ENCODE results near the gene UBC. TPM values are rescaled to one million over a fixed set of nuclear protein-coding genes. Genes with fewer than 3 reads are reported as not detected.
"Not testable (repeated sequence)": the region's sequence is repeated elsewhere in the genome, so short reads cannot be mapped to it uniquely, and the experiment has no call there.

Gene UBC
- total RNA-seq, 1 donor from 2014 or later, result 2,139 TPM

GRCh38 chr12:124925117-124925516, 10.7 kb upstream of the UBC start:
- no peaks in the 10 kb centered on the region for H3K27me3 ChIP-seq (ENCODE audit: control insufficient read depth, insufficient read depth, low read length)
- no peak for DNase-seq (ENCODE audit: low read depth)
- no peak for FAIRE-seq
- TF ChIP-seq, protein P1, sequence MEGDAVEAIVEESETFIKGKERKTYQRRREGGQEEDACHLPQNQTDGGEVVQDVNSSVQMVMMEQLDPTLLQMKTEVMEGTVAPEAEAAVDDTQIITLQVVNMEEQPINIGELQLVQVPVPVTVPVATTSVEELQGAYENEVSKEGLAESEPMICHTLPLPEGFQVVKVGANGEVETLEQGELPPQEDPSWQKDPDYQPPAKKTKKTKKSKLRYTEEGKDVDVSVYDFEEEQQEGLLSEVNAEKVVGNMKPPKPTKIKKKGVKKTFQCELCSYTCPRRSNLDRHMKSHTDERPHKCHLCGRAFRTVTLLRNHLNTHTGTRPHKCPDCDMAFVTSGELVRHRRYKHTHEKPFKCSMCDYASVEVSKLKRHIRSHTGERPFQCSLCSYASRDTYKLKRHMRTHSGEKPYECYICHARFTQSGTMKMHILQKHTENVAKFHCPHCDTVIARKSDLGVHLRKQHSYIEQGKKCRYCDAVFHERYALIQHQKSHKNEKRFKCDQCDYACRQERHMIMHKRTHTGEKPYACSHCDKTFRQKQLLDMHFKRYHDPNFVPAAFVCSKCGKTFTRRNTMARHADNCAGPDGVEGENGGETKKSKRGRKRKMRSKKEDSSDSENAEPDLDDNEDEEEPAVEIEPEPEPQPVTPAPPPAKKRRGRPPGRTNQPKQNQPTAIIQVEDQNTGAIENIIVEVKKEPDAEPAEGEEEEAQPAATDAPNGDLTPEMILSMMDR (IDR thresholded peaks at IDR 0.05; ENCODE audit: insufficient read depth, low read length, severe bottlenecking), result no peak
- no peaks in the 10 kb centered on the region for H3K36me3 ChIP-seq (ENCODE audit: control insufficient read depth, insufficient read depth, low read length)
- H3K4me3 ChIP-seq (ENCODE audit: low read depth, low read length), result no peak overlapping the region

DNA sequence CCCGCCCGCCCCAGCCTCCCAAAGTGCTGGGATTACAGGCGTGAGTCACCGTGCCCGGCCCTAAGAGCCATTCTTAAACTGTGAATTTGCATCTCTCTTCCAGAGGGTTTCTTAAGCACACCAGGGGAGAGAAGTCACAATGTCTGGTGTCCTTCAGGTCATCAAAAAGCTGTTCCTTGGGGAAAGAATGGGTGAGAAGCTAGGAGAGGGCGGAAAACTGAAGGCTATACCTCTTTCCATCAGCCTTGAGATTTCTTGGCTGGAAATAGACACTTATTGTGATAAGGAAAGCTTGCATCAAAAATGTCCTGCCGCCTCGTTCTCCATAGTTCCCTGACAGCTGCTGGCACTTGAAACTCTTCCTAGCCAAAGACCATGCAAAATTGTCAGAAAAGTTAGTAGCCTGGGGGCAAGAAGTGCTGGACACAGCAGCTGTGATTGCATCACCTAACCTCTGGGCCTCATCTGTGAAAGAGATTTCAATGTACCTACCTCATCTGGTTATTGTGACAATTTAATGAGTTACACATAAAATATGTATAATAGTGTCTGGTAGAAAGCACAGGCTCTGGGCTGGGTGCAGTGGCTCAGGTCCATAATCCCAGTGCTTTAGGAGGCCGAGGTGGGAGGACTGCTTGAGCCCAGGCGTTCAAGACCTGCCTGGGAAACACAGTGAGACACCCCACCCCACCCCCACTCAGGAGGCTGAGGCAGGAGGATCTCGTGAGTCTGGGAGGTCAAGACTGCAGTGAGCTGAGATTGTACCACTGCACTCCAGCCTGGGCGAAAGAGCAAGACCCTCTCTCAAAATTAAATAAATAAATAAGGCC, 9.7 kb upstream of the UBC start:
- DNase-seq (ENCODE audit: low read depth) (peak; percentile 78), FAIRE-seq (no peak)
- Histone ChIP-seq H3K4me3 (ENCODE audit: low read depth, low read length) (no peak overlapping the region), H3K27me3 (ENCODE audit: control insufficient read depth, insufficient read depth, low read length) (no peaks in the 10 kb centered on the region), H3K36me3 (ENCODE audit: control insufficient read depth, insufficient read depth, low read length) (no peaks in the 10 kb centered on the region)
- TF ChIP-seq, protein P1 (IDR thresholded peaks at IDR 0.05; ENCODE audit: insufficient read depth, low read length, severe bottlenecking), result no peak

- no peak for FAIRE-seq
- H3K36me3 ChIP-seq (ENCODE audit: control insufficient read depth, insufficient read depth, low read length), result no peaks in the 10 kb centered on the region
- peak; percentile 52 for DNase-seq (ENCODE audit: low read depth)
- peak overlapping the region; percentile 29 for H3K4me3 ChIP-seq (ENCODE audit: low read depth, low read length)
- TF ChIP-seq, protein P1 (IDR thresholded peaks at IDR 0.05; ENCODE audit: insufficient read depth, low read length, severe bottlenecking), result no peak
- H3K27me3 ChIP-seq (ENCODE audit: control insufficient read depth, insufficient read depth, low read length), result no peaks in the 10 kb centered on the region
Observed at GRCh38 chr12:124921200-124922031, 7.0 kb upstream of the UBC start.

DNA sequence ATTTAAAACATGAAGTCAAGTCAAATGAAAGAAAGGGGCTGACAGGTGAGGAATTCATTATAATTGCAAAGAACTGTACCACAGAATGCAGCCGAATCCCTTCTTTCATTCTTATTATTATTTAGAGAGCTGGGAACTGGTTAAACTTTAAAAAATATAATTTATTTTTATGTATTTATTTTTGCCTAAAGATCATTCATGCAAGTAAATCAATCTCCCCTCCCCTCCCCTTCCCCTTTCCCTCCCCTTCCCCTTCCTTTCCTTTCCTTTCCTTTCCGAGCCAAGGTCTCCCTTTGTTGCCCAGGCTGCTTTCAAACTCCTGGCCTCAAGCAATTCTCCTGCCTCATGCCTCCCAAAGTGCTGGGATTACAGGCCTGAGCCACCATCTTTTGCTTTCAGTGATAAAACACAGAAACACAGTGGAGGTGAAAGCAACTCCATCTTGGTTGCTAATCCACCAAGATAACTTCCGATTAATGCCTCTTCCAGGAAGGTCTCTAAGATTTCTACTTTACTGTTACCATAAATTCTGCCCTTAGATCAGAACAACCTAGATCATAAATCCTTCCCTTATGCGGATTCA, 6.0 kb upstream of the UBC start:
- no peak overlapping the region for H3K4me3 ChIP-seq (ENCODE audit: low read depth, low read length)
- FAIRE-seq, result no peak

DNA sequence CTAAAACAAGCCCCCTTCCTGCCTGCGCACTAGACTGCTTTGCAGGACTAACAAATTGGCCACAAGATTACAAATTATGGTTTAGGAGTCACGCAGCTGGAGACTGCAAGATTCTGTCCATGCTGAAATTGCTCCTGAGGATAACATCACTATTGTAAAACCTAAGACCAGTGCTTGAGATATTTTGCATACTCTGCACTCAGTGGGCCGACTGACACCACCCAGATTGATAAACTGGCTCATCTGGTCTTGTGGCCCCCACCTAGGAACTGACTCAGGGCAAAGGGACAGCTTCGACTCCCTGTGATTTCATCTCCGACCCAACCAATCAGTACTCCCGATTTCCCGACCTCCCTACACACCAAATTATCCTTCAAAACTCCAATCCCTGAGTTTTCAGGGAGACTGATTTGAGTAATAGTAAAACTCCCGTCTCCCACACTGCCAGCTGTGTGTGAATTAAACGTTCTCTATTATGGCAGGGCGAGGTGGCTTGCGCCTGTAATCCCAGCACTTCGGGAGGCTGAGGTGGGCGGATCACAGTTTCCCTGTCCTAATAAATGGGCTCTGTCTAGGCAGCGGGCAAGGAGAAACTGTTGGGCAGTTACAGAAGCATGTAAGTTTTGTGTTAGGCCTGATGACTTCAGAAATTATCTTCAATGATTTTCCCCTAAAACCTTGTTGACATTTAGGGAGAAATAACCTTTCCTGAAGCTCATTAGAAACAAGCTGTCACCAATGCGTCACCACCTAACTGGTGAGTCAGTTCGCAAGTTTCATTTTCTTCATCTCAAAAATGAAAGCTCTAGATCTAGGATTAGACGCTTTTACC, 5.3 kb upstream of the UBC start:
- peak; percentile 85 for DNase-seq (ENCODE audit: low read depth)
- Histone ChIP-seq H3K4me3 (ENCODE audit: low read depth, low read length) (no peak overlapping the region), H3K36me3 (ENCODE audit: control insufficient read depth, insufficient read depth, low read length) (no peaks in the 10 kb centered on the region), H3K27me3 (ENCODE audit: control insufficient read depth, insufficient read depth, low read length) (no peaks in the 10 kb centered on the region)
- TF ChIP-seq, protein P1 (IDR thresholded peaks at IDR 0.05; ENCODE audit: insufficient read depth, low read length, severe bottlenecking), result no peak
- no peak for FAIRE-seq

More for the DNA sequence above, 6.0 kb upstream of the UBC start:
- no peak for DNase-seq (ENCODE audit: low read depth)
- no peaks in the 10 kb centered on the region for H3K36me3 ChIP-seq (ENCODE audit: control insufficient read depth, insufficient read depth, low read length)
- TF ChIP-seq, protein P1 (IDR thresholded peaks at IDR 0.05; ENCODE audit: insufficient read depth, low read length, severe bottlenecking), result no peak
- H3K27me3 ChIP-seq (ENCODE audit: control insufficient read depth, insufficient read depth, low read length), result no peaks in the 10 kb centered on the region

- not testable (repeated sequence) for DNase-seq (ENCODE audit: low read depth); H3K36me3 ChIP-seq (ENCODE audit: control insufficient read depth, insufficient read depth, low read length); H3K4me3 ChIP-seq (ENCODE audit: low read depth, low read length); H3K27me3 ChIP-seq (ENCODE audit: control insufficient read depth, insufficient read depth, low read length); FAIRE-seq
Observed at GRCh38 chr12:124918622-124918988, 4.2 kb upstream of the UBC start.
